HEK293 (cell line): ENCODE measurements around the gene ACAP3.
A peak's percentile ranks its signal among the peaks of the same experiment; 100 is the strongest.

Experiments
- GLIS2 ChIP-seq: fragments of 450-650 bp; formaldehyde crosslinking; IDR thresholded peaks from 2 replicates; pipeline ENCODE4 v1.5.1; 2016; ENCODE audit warnings: missing biosample characterization, missing genetic modification characterization
- KLF16 ChIP-seq: fragments of 450-650 bp; formaldehyde crosslinking; IDR thresholded peaks from 2 replicates; pipeline ENCODE4 v1.5.1; 2017; ENCODE audit warnings: missing biosample characterization, missing genetic modification characterization
- KLF7 ChIP-seq: fragments of 450-650 bp; formaldehyde crosslinking; IDR thresholded peaks from 2 replicates; pipeline ENCODE4 v1.5.1; 2016; ENCODE audit warnings: missing biosample characterization, missing genetic modification characterization, borderline replicate concordance
- KLF8 ChIP-seq: fragments of 450-650 bp; formaldehyde crosslinking; IDR thresholded peaks from 2 replicates; pipeline ENCODE4 v1.5.1; 2016; ENCODE audit warnings: missing biosample characterization, missing genetic modification characterization
- SALL2 ChIP-seq: fragments of 450-650 bp; formaldehyde crosslinking; IDR thresholded peaks from 2 replicates; pipeline ENCODE4 v1.5.0; 2017; ENCODE audit warnings: missing biosample characterization, mild to moderate bottlenecking, missing genetic modification characterization, borderline replicate concordance
- SETDB1 ChIP-seq: IDR thresholded peaks from one replicate; pipeline ENCODE4 v1.6.1; 2017; ENCODE audit warnings: mild to moderate bottlenecking, low read length, moderate library complexity, mixed read lengths; ENCODE audit not compliant: insufficient read length
- YY1 ChIP-seq: fragments of 450-650 bp; formaldehyde crosslinking; IDR thresholded peaks from 2 replicates; pipeline ENCODE4 v1.5.1; 2018; ENCODE audit warnings: missing biosample characterization, missing genetic modification characterization
- ZBTB1 ChIP-seq: fragments of 450-650 bp; formaldehyde crosslinking; IDR thresholded peaks from 2 replicates; pipeline ENCODE4 v1.5.1; 2016; ENCODE audit warnings: missing biosample characterization, missing genetic modification characterization
- ZFP3 ChIP-seq: fragments of 450-650 bp; formaldehyde crosslinking; IDR thresholded peaks from 2 replicates; pipeline ENCODE4 v1.5.1; 2016; ENCODE audit warnings: low read depth, missing biosample characterization, missing genetic modification characterization
- ZIC2 ChIP-seq: fragments of 450-650 bp; formaldehyde crosslinking; IDR thresholded peaks from 2 replicates; pipeline ENCODE4 v1.5.1; 2016; ENCODE audit warnings: missing biosample characterization, missing genetic modification characterization
- ZNF114 ChIP-seq: fragments of 450-650 bp; formaldehyde crosslinking; IDR thresholded peaks from 2 replicates; pipeline ENCODE4 v1.5.0; 2017; ENCODE audit warnings: missing biosample characterization, missing genetic modification characterization
- ZNF155 ChIP-seq: fragments of 450-650 bp; formaldehyde crosslinking; IDR thresholded peaks from 2 replicates; pipeline ENCODE4 v1.5.1; 2016; ENCODE audit warnings: missing biosample characterization, missing genetic modification characterization
- ZNF16 ChIP-seq: fragments of 450-650 bp; formaldehyde crosslinking; IDR thresholded peaks from 2 replicates; pipeline ENCODE4 v1.5.1; 2016; ENCODE audit warnings: low read depth, missing biosample characterization, missing genetic modification characterization
- ZNF174 ChIP-seq: fragments of 450-650 bp; formaldehyde crosslinking; IDR thresholded peaks from 2 replicates; pipeline ENCODE4 v1.5.0; 2017; ENCODE audit warnings: missing biosample characterization, mild to moderate bottlenecking, missing genetic modification characterization
- ZNF19 ChIP-seq: fragments of 450-650 bp; formaldehyde crosslinking; IDR thresholded peaks from 2 replicates; pipeline ENCODE4; 2016; ENCODE audit warnings: missing biosample characterization, missing genetic modification characterization, low read depth
- ZNF202 ChIP-seq: fragments of 450-650 bp; formaldehyde crosslinking; IDR thresholded peaks from 2 replicates; pipeline ENCODE4 v1.5.1; 2016; ENCODE audit warnings: missing biosample characterization, missing genetic modification characterization, borderline replicate concordance
- ZNF274 ChIP-seq, 2 experiments: fragments of 200-500 bp in 1 of 2; fragments of 450-650 bp in 1 of 2; sonication (Bioruptor generic) in 1 of 2; formaldehyde crosslinking in 1 of 2; IDR thresholded peaks; 2 replicates each; pipeline versions ENCODE4 v1.5.1 to v1.6.1; 2014 to 2016; ENCODE audit warnings: borderline replicate concordance in 1 of 2, inconsistent platforms in 1 of 2, low read length in 1 of 2, missing biosample characterization in 1 of 2, missing genetic modification characterization in 1 of 2
- ZNF335 ChIP-seq: fragments of 450-650 bp; formaldehyde crosslinking; conservative IDR thresholded peaks from 2 replicates; pipeline ENCODE4 v1.5.1; 2016; ENCODE audit warnings: missing biosample characterization, missing genetic modification characterization
- ZNF514 ChIP-seq: fragments of 450-650 bp; formaldehyde crosslinking; IDR thresholded peaks from 2 replicates; pipeline ENCODE4 v1.5.1; 2016; ENCODE audit warnings: missing biosample characterization, missing genetic modification characterization
- ZNF560 ChIP-seq: fragments of 450-650 bp; formaldehyde crosslinking; IDR thresholded peaks from 2 replicates; pipeline ENCODE4 v1.5.1; 2017; ENCODE audit warnings: missing biosample characterization, missing genetic modification characterization, borderline replicate concordance
- ZNF600 ChIP-seq: fragments of 450-650 bp; formaldehyde crosslinking; IDR thresholded peaks from 2 replicates; pipeline ENCODE4 v1.5.1; 2016; ENCODE audit warnings: missing biosample characterization, missing genetic modification characterization
- ZNF624 ChIP-seq: fragments of 450-650 bp; formaldehyde crosslinking; IDR thresholded peaks from 2 replicates; pipeline ENCODE4 v1.5.1; 2017; ENCODE audit warnings: missing biosample characterization, missing genetic modification characterization
- ZNF658 ChIP-seq: fragments of 450-650 bp; formaldehyde crosslinking; IDR thresholded peaks from 2 replicates; pipeline ENCODE4; 2016; ENCODE audit warnings: missing biosample characterization, missing genetic modification characterization
- ZNF670 ChIP-seq: fragments of 450-650 bp; formaldehyde crosslinking; IDR thresholded peaks from 2 replicates; pipeline ENCODE4 v1.5.1; 2016; ENCODE audit warnings: missing biosample characterization, missing genetic modification characterization, low read depth
- ZNF777 ChIP-seq: fragments of 450-650 bp; formaldehyde crosslinking; IDR thresholded peaks from 2 replicates; pipeline ENCODE4 v1.5.1; 2017; ENCODE audit warnings: missing biosample characterization, missing genetic modification characterization, borderline replicate concordance
- ZNF785 ChIP-seq: fragments of 450-650 bp; formaldehyde crosslinking; IDR thresholded peaks from 2 replicates; pipeline ENCODE4 v1.5.1; 2016; ENCODE audit warnings: missing biosample characterization, missing genetic modification characterization
- ZNF791 ChIP-seq: fragments of 450-650 bp; formaldehyde crosslinking; IDR thresholded peaks from 2 replicates; pipeline ENCODE4 v1.5.1; 2016; ENCODE audit warnings: missing biosample characterization, missing genetic modification characterization
- ZNF792 ChIP-seq: fragments of 450-650 bp; formaldehyde crosslinking; IDR thresholded peaks from 2 replicates; pipeline ENCODE4 v1.5.1; 2016; ENCODE audit warnings: missing biosample characterization, missing genetic modification characterization
- ZNF830 ChIP-seq: fragments of 450-650 bp; IDR thresholded peaks from 2 replicates; pipeline ENCODE4 v1.5.0; 2018; ENCODE audit warnings: missing biosample characterization, missing genetic modification characterization, low read depth, mild to moderate bottlenecking, moderate library complexity
- TF ChIP-seq, protein P1 (sequence below): fragments of 450-650 bp; formaldehyde crosslinking; IDR thresholded peaks from 2 replicates; pipeline ENCODE4 v1.5.1; 2016; ENCODE audit warnings: missing biosample characterization, missing genetic modification characterization
- TF ChIP-seq, protein P2 (sequence below): fragments of 450-650 bp; formaldehyde crosslinking; IDR thresholded peaks from 2 replicates; pipeline ENCODE4 v1.5.0; 2017; ENCODE audit warnings: missing biosample characterization, missing genetic modification characterization, borderline replicate concordance
- TF ChIP-seq, protein P3 (sequence below): fragments of 450-650 bp; formaldehyde crosslinking; IDR thresholded peaks from 2 replicates; pipeline ENCODE4 v1.5.1; 2017; ENCODE audit warnings: missing biosample characterization, missing genetic modification characterization
- TF ChIP-seq, protein P4 (sequence below): fragments of 450-650 bp; formaldehyde crosslinking; IDR thresholded peaks from 2 replicates; pipeline ENCODE4 v1.5.1; 2016; ENCODE audit warnings: missing biosample characterization, missing genetic modification characterization, low read depth

ACAP3 gene

DNA sequence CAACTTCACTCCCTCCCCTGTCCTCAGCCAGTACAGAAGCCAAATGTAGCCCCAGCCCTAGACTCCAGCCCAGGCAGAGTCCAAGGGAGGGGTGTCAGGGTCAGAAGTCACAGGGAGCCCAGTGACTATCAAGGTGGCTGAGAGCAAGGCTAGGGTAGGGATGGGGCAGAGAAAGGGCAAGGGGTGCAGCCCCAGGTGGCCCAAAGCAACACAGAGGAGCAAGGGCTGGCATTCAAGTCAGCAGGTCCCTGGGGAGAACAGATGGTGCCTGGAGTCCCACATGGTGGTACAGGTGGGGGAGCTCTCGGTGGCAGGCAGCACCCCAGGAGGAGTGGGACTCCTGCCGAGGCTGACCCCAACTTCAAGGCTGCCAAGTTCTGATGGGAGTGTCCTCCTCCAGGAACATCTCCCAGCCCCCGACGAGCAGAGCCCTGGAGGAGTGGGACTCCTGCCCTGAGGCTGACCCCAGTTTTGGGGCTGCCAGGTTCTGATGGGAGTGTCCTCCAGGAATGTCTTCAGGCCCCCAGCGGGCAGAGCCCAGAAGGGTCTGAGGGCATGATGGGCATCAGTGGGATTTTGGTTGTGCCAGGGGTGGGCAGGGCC lies 45.2 kb upstream of the ACAP3 start (continued):
- TF ChIP-seq ZNF670 (tag by site-specific recombination), result no peak
- TF ChIP-seq ZNF19 (tag by site-specific recombination), result no peak
- TF ChIP-seq ZNF155 (tag by site-specific recombination), result no peak
- no peak for TF ChIP-seq KLF16 (tag by site-specific recombination)
- TF ChIP-seq, protein P1, sequence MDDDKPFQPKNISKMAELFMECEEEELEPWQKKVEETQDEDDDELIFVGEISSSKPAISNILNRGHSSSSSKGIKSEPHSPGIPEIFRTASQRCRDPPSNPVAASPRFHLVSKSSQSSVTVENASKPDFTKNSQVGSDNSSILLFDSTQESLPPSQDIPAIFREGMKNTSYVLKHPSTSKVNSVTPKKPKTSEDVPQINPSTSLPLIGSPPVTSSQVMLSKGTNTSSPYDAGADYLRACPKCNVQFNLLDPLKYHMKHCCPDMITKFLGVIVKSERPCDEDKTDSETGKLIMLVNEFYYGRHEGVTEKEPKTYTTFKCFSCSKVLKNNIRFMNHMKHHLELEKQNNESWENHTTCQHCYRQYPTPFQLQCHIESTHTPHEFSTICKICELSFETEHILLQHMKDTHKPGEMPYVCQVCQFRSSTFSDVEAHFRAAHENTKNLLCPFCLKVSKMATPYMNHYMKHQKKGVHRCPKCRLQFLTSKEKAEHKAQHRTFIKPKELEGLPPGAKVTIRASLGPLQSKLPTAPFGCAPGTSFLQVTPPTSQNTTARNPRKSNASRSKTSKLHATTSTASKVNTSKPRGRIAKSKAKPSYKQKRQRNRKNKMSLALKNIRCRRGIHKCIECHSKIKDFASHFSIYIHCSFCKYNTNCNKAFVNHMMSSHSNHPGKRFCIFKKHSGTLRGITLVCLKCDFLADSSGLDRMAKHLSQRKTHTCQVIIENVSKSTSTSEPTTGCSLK (tag by site-specific recombination), result no peak
- TF ChIP-seq ZNF658 (tag by site-specific recombination), result no peak
- TF ChIP-seq SALL2 (tag by site-specific recombination), result no peak
- no peak for TF ChIP-seq ZBTB1 (tag by site-specific recombination)
- TF ChIP-seq KLF8 (tag by site-specific recombination), result no peak
- no peak for TF ChIP-seq ZNF514
- peak; percentile 92 for TF ChIP-seq ZIC2 (tag by site-specific recombination)
- no peak for TF ChIP-seq YY1 (tag by site-specific recombination)
- TF ChIP-seq ZNF600 (tag by site-specific recombination), result no peak
- TF ChIP-seq GLIS2 (tag by site-specific recombination), result peak; percentile 53
- TF ChIP-seq ZNF785 (tag by site-specific recombination), result no peak
- TF ChIP-seq ZNF335 (tag by site-specific recombination), result no peak
- TF ChIP-seq ZNF174 (tag by site-specific recombination), result no peak
- no peak for TF ChIP-seq ZNF560 (tag by site-specific recombination)
- no peak for TF ChIP-seq ZNF792 (tag by site-specific recombination)
- TF ChIP-seq ZNF624 (tag by site-specific recombination), result no peak
- no peak for TF ChIP-seq ZNF274 (IDR thresholded peaks at IDR 0.05; ENCODE audit: low read length)
- TF ChIP-seq ZNF274 (tag by site-specific recombination; IDR thresholded peaks at IDR 0.05; ENCODE audit: borderline replicate concordance), result no peak
- TF ChIP-seq, protein P2, sequence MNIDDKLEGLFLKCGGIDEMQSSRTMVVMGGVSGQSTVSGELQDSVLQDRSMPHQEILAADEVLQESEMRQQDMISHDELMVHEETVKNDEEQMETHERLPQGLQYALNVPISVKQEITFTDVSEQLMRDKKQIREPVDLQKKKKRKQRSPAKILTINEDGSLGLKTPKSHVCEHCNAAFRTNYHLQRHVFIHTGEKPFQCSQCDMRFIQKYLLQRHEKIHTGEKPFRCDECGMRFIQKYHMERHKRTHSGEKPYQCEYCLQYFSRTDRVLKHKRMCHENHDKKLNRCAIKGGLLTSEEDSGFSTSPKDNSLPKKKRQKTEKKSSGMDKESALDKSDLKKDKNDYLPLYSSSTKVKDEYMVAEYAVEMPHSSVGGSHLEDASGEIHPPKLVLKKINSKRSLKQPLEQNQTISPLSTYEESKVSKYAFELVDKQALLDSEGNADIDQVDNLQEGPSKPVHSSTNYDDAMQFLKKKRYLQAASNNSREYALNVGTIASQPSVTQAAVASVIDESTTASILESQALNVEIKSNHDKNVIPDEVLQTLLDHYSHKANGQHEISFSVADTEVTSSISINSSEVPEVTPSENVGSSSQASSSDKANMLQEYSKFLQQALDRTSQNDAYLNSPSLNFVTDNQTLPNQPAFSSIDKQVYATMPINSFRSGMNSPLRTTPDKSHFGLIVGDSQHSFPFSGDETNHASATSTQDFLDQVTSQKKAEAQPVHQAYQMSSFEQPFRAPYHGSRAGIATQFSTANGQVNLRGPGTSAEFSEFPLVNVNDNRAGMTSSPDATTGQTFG, result no peak
- TF ChIP-seq ZFP3 (tag by site-specific recombination), result no peak
- no peak for TF ChIP-seq ZNF16 (tag by site-specific recombination)
- TF ChIP-seq ZNF114, result no peak
- TF ChIP-seq, protein P3, sequence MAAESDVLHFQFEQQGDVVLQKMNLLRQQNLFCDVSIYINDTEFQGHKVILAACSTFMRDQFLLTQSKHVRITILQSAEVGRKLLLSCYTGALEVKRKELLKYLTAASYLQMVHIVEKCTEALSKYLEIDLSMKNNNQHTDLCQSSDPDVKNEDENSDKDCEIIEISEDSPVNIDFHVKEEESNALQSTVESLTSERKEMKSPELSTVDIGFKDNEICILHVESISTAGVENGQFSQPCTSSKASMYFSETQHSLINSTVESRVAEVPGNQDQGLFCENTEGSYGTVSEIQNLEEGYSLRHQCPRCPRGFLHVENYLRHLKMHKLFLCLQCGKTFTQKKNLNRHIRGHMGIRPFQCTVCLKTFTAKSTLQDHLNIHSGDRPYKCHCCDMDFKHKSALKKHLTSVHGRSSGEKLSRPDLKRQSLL (tag by site-specific recombination), result no peak
- no peak for TF ChIP-seq ZNF202
- TF ChIP-seq ZNF777 (tag by site-specific recombination), result no peak
- TF ChIP-seq ZNF791, result no peak
- TF ChIP-seq ZNF830 (tag by site-specific recombination), result no peak
- TF ChIP-seq KLF7 (tag by site-specific recombination), result no peak
- TF ChIP-seq, protein P4, sequence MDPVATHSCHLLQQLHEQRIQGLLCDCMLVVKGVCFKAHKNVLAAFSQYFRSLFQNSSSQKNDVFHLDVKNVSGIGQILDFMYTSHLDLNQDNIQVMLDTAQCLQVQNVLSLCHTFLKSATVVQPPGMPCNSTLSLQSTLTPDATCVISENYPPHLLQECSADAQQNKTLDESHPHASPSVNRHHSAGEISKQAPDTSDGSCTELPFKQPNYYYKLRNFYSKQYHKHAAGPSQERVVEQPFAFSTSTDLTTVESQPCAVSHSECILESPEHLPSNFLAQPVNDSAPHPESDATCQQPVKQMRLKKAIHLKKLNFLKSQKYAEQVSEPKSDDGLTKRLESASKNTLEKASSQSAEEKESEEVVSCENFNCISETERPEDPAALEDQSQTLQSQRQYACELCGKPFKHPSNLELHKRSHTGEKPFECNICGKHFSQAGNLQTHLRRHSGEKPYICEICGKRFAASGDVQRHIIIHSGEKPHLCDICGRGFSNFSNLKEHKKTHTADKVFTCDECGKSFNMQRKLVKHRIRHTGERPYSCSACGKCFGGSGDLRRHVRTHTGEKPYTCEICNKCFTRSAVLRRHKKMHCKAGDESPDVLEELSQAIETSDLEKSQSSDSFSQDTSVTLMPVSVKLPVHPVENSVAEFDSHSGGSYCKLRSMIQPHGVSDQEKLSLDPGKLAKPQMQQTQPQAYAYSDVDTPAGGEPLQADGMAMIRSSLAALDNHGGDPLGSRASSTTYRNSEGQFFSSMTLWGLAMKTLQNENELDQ (tag by site-specific recombination), result no peak
- TF ChIP-seq SETDB1, result no peak
